Vagina (tissue), 2 donors: Measurements from ENCODE around the gene CAMSAP2. TPM values are rescaled to one million over a fixed set of nuclear protein-coding genes. Genes with fewer than 3 reads are reported as not detected.

Source experiments
- DNase-seq, 2 donors: peaks; one replicate each; pipeline ENCODE4 v3.0.0-alpha.2; 2017; ENCODE audit errors: extremely low spot score in 2 of 2
- H3K27ac ChIP-seq: fragments of 200-600 bp; sonication (generic); one replicate; pipeline ENCODE4 v1.5.1; 2019
- H3K27me3 ChIP-seq: fragments of 200-600 bp; sonication (generic); one replicate; pipeline ENCODE4 v1.5.1; 2019
- H3K36me3 ChIP-seq, 2 donors: fragments of 200-600 bp; sonication (generic); one replicate each; pipeline ENCODE4 v1.5.1; 2017 to 2019
- H3K4me1 ChIP-seq: fragments of 200-600 bp; sonication (generic); one replicate; pipeline ENCODE4 v1.5.1; 2019
- H3K4me3 ChIP-seq, 2 donors: fragments of 200-600 bp; sonication (generic); 1 replicate in 1 of 2; 2 replicates in 1 of 2; pipeline ENCODE4 v1.5.1; 2016 to 2019
- H3K9me3 ChIP-seq: fragments of 200-600 bp; sonication (generic); one replicate; pipeline ENCODE4 v1.5.1; 2019
- CTCF ChIP-seq, 3 experiments: fragments of 450-650 bp in 2 of 3; fragments of 200-600 bp in 1 of 3; sonication (generic) in 1 of 3; IDR thresholded peaks; one replicate each; pipeline ENCODE4 v1.5.1; 2017 to 2019; ENCODE audit warnings: antibody characterized with exemption in 3 of 3, mild to moderate bottlenecking in 2 of 3, moderate library complexity in 2 of 3
- POLR2A ChIP-seq, 2 donors: fragments of 450-650 bp; IDR thresholded peaks; one replicate each; pipeline ENCODE4 v1.6.1; 2017; ENCODE audit warnings: antibody characterized with exemption in 2 of 2, mild to moderate bottlenecking in 2 of 2, moderate library complexity in 2 of 2
- POLR2AphosphoS5 ChIP-seq, 2 donors: sonication (generic); formaldehyde crosslinking; IDR thresholded peaks; one replicate each; pipeline ENCODE4 v1.9.0; 2017; ENCODE audit warnings: antibody characterized with exemption in 2 of 2, mild to moderate bottlenecking in 2 of 2, low read depth in 1 of 2; ENCODE audit not compliant: insufficient read depth in 1 of 2
- intact Hi-C: fragments of 100-400 bp; cut with DNase I; formaldehyde crosslinking; loops from one replicate; pipeline ENCODE4 v1.15.1; 2023
- total RNA-seq: library from RNA; depleted of rRNA; stranded (reverse); fragments of >200 nt; gene quantifications from one replicate; pipeline ENCODE4 v1.2.3, GENCODE V29; 2016

Gene CAMSAP2
- total RNA-seq, 1 donor from 2014 or later: 30.0 TPM

DNA sequence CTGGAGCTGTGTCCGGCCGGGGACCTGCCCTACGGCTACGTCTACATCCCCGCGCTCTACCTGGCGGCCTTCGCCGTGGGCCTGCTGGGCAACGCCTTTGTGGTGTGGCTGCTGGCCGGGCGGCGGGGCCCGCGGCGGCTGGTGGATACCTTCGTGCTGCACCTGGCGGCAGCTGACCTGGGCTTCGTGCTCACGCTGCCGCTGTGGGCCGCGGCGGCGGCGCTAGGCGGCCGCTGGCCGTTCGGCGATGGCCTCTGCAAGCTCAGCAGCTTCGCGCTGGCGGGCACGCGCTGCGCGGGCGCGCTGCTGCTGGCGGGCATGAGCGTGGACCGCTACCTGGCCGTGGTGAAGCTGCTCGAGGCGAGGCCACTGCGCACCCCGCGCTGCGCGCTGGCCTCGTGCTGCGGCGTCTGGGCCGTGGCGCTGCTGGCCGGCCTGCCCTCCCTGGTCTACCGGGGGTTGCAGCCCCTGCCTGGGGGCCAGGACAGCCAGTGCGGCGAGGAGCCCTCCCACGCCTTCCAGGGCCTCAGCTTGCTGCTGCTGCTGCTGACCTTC is 134.5 kb downstream of the CAMSAP2 start:
- Histone ChIP-seq H3K27me3 (peaks cover 10% of the 10 kb centered on the region), H3K4me3 (peak overlapping the region; percentile 25 to 49), H3K36me3 (no peaks in the 10 kb centered on the region), H3K27ac (no peak overlapping the region), H3K4me1 (peaks cover 13% of the 10 kb centered on the region), H3K9me3 (no peaks in the 10 kb centered on the region)
- DNase-seq: no peak
- no peak for TF ChIP-seq CTCF (IDR thresholded peaks at IDR 0.05)
- no peak for TF ChIP-seq POLR2AphosphoS5 (IDR thresholded peaks at IDR 0.05; ENCODE audit: insufficient read depth in 1 of 2, low read depth in 1 of 2)
- intact Hi-C loops: no loop called here

- Histone ChIP-seq H3K36me3 (no peaks in the 10 kb centered on the region), H3K4me1 (peaks cover 13% of the 10 kb centered on the region), H3K9me3 (no peaks in the 10 kb centered on the region), H3K27me3 (peaks cover 10% of the 10 kb centered on the region), H3K27ac (no peak overlapping the region), H3K4me3 (peak overlapping the region; percentile 25 to 49)
- DNase-seq: no peak
- intact Hi-C loops: no loop called here
- TF ChIP-seq POLR2A (IDR thresholded peaks at IDR 0.05) (no peak), POLR2AphosphoS5 (IDR thresholded peaks at IDR 0.05; ENCODE audit: insufficient read depth in 1 of 2, low read depth in 1 of 2) (no peak), CTCF (IDR thresholded peaks at IDR 0.05) (no peak)
Measured at GRCh38 chr1:200873671-200874397, 135.1 kb downstream of the CAMSAP2 start.

DNA sequence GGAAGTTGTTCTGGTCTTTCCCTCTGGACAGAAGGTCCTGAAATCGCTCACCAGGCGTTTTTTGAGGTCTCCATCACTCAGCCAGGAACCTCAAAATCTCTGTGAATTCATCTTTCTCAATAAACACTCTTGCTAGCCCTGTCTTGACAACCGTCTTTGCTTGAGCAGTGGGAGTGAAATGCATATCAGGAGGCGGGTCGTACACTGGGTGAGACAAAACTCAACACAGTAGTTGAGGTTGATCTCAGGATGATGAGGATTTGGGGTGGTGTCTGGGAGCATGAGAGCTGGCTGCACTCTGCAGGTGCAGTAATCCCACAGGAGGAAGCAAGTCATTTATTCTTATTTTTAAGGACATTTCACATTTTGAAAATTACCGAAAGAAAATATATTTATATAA is 136.0 kb downstream of the CAMSAP2 start:
- no peak for DNase-seq
- Histone ChIP-seq H3K4me3 (no peak overlapping the region), H3K4me1 (peaks cover 13% of the 10 kb centered on the region), H3K9me3 (no peaks in the 10 kb centered on the region), H3K36me3 (no peaks in the 10 kb centered on the region), H3K27me3 (peaks cover 10% of the 10 kb centered on the region), H3K27ac (no peak overlapping the region)
- TF ChIP-seq POLR2A (IDR thresholded peaks at IDR 0.05) (no peak), POLR2AphosphoS5 (IDR thresholded peaks at IDR 0.05; ENCODE audit: insufficient read depth in 1 of 2, low read depth in 1 of 2) (no peak), CTCF (IDR thresholded peaks at IDR 0.05) (no peak)
- intact Hi-C loops: no loop called here

DNA sequence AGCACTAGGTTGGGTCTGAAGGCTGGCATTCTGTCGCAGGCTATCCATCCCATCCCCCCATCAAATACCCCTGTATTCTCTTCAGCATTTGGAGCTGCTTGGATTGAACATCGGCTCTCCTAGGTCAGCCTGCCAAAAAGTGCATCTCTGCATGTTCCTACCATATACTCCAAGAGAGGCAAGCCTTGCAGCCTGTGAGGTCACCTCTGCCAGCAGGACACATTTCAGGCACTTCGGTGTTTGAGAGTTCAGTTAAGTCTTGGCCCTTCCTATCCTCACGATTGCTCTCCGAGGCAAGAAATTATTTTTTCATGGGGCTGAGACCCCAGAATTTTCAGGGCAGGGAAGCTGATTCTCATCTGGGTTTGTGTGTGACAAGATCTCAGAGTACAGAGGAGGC is 136.7 kb downstream of the CAMSAP2 start:
- peaks cover 13% of the 10 kb centered on the region for H3K4me1 ChIP-seq
- DNase-seq: no peak
- no peaks in the 10 kb centered on the region for H3K36me3 ChIP-seq
- H3K27ac ChIP-seq: no peak overlapping the region
- no peak overlapping the region for H3K4me3 ChIP-seq
- H3K9me3 ChIP-seq: no peaks in the 10 kb centered on the region
- H3K27me3 ChIP-seq: peaks cover 10% of the 10 kb centered on the region
- TF ChIP-seq CTCF (IDR thresholded peaks at IDR 0.05) (no peak), POLR2A (IDR thresholded peaks at IDR 0.05) (no peak), POLR2AphosphoS5 (IDR thresholded peaks at IDR 0.05; ENCODE audit: insufficient read depth in 1 of 2, low read depth in 1 of 2) (no peak)
- intact Hi-C loops: no loop called here

- Histone ChIP-seq H3K27me3 (peaks cover 10% of the 10 kb centered on the region), H3K9me3 (no peaks in the 10 kb centered on the region), H3K27ac (no peak overlapping the region), H3K36me3 (no peaks in the 10 kb centered on the region), H3K4me1 (peaks cover 13% of the 10 kb centered on the region), H3K4me3 (no peak overlapping the region)
- DNase-seq: no peak
- no peak for TF ChIP-seq POLR2AphosphoS5 (IDR thresholded peaks at IDR 0.05; ENCODE audit: insufficient read depth in 1 of 2, low read depth in 1 of 2)
- no peak for TF ChIP-seq POLR2A (IDR thresholded peaks at IDR 0.05)
- TF ChIP-seq CTCF (IDR thresholded peaks at IDR 0.05): no peak
- intact Hi-C loops: no loop called here
Measured at GRCh38 chr1:200877010-200877409, 138.3 kb downstream of the CAMSAP2 start.
